ENCODE data around the gene CFAP68. TPM values are rescaled to one million over a fixed set of nuclear protein-coding genes. Genes with fewer than 3 reads are reported as not detected.

CFAP68 gene
- total and polyA plus RNA-seq, 10 of the 15 experiments (the other 5 are each of a cell fraction or from before 2014, with no cell fraction given), result 35.7 to 84.4 (median 64.1) TPM

DNA sequence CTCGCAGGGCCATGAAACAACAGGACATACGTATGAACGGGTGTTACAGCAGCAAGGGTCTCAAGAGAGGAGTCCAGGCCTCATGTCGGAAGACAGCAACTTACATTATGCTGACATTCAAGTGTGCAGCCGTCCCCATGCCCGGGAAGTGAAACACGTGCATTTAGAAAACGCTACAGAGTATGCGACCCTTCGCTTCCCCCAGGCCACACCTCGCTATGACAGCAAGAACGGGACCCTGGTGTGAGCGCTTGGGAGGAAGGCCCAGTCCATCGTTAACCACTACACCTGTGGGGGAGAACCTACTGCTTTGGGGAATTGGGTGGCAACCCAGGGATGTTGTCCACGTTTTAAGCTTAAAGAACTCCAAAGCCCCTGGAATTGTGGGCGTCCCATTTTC is 46.6 kb downstream of the CFAP68 start:
- CTCF ChIA-PET, result interaction anchor here (1.0 to 1.8 kb wide), 7 partner anchors 14 to 161 kb away, joined by 3 to 8 read pairs (median 5); partner anchors contain the start of genes ALG9, CRYAB, SDHD and TIMM8B
- no TSS peak for BruUV-seq (replicated peaks)
- Histone ChIP-seq H3K36me3 (ENCODE audit: control insufficient read depth in 2 of 2, insufficient read depth in 2 of 2, low read length in 1 of 2) (no peaks in the 10 kb centered on the region), H3K4me2 (ENCODE audit: control insufficient read depth, insufficient read depth) (peak overlapping the region; percentile 95), H3K79me2 (ENCODE audit: control insufficient read depth, insufficient read depth, low read length) (no peaks in the 10 kb centered on the region), H3K9me3 (replicated peaks; ENCODE audit: control insufficient read depth, insufficient read depth, low read length) (no peaks in the 10 kb centered on the region), H3K27me3 (replicated peaks in 1 of 2; ENCODE audit: control insufficient read depth in 2 of 2, insufficient read depth in 2 of 2, low read length in 1 of 2) (no peaks in the 10 kb centered on the region; a peak in 1 of 4 replicates), H3K27ac (ENCODE audit: control insufficient read depth, insufficient read depth) (no peak overlapping the region), H2AFZ (ENCODE audit: control insufficient read depth, low read depth, low read length) (peak overlapping the region; percentile 91), H4K20me1 (ENCODE audit: control insufficient read depth, insufficient read depth) (no peaks in the 10 kb centered on the region), H3K4me3 (no peak overlapping the region), H3K4me1 (ENCODE audit: control insufficient read depth, insufficient read depth, low read length) (peaks cover 10% of the 10 kb centered on the region), H3K9ac (ENCODE audit: control insufficient read depth, insufficient read depth, low read length) (no peak overlapping the region)
- POLR2A ChIA-PET, result interaction anchor here (0.8 to 1.6 kb wide), 6 partner anchors 10 to 166 kb away, joined by 3 to 6 read pairs (median 4); partner anchors contain the start of genes SDHD and TIMM8B
- FAIRE-seq (no peak), DNase-seq (ENCODE audit: low read depth, low spot score) (no peak), ATAC-seq (no peak)
- TF ChIP-seq CREM (IDR thresholded peaks at IDR 0.05; ENCODE audit: low read depth), result no peak
- TF ChIP-seq HDAC2 (IDR thresholded peaks at IDR 0.05), result no peak
- TF ChIP-seq, protein P1, sequence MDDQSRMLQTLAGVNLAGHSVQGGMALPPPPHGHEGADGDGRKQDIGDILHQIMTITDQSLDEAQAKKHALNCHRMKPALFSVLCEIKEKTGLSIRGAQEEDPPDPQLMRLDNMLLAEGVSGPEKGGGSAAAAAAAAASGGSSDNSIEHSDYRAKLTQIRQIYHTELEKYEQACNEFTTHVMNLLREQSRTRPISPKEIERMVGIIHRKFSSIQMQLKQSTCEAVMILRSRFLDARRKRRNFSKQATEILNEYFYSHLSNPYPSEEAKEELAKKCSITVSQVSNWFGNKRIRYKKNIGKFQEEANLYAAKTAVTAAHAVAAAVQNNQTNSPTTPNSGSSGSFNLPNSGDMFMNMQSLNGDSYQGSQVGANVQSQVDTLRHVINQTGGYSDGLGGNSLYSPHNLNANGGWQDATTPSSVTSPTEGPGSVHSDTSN (IDR thresholded peaks at IDR 0.05; ENCODE audit: insufficient replicate concordance, low read depth, low read length), result no peak
- TF ChIP-seq NRF1 (conservative IDR thresholded peaks at IDR 0.05; ENCODE audit: low read depth, low read length), result no peak
- TF ChIP-seq SUZ12 (IDR thresholded peaks at IDR 0.05; ENCODE audit: unreplicated experiment), result no peak
- TF ChIP-seq BRCA1 (IDR thresholded peaks at IDR 0.05; ENCODE audit: low read depth, low read length), result no peak
- TF ChIP-seq RFX5 (IDR thresholded peaks at IDR 0.05; ENCODE audit: low read depth, low read length), result no peak
- no peak for TF ChIP-seq YY1 (IDR thresholded peaks at IDR 0.05; ENCODE audit: low read depth, low read length)
- TF ChIP-seq SRF (IDR thresholded peaks at IDR 0.05; ENCODE audit: low read depth in 2 of 2, low read length in 2 of 2), result no peak
- TF ChIP-seq MTA3 (IDR thresholded peaks at IDR 0.05; ENCODE audit: borderline replicate concordance, low read length), result no peak
- TF ChIP-seq SUPT20H (IDR thresholded peaks at IDR 0.05; ENCODE audit: borderline replicate concordance, control insufficient read depth, low read depth, low read length), result no peak
- no peak for TF ChIP-seq NR2C2 (IDR thresholded peaks at IDR 0.05; ENCODE audit: borderline replicate concordance, control insufficient read depth, insufficient read length, low read depth)
- no peak for TF ChIP-seq POLR2A (IDR thresholded peaks at IDR 0.05; ENCODE audit: low read depth, low read length)
- no peak for TF ChIP-seq TAF1 (IDR thresholded peaks at IDR 0.05; ENCODE audit: borderline replicate concordance, low read depth, low read length)
- no peak for TF ChIP-seq TBL1XR1 (IDR thresholded peaks at IDR 0.05; ENCODE audit: low read depth, low read length)
- no peak for TF ChIP-seq MTA2 (IDR thresholded peaks at IDR 0.05; ENCODE audit: low read depth)
- TF ChIP-seq, protein P2, sequence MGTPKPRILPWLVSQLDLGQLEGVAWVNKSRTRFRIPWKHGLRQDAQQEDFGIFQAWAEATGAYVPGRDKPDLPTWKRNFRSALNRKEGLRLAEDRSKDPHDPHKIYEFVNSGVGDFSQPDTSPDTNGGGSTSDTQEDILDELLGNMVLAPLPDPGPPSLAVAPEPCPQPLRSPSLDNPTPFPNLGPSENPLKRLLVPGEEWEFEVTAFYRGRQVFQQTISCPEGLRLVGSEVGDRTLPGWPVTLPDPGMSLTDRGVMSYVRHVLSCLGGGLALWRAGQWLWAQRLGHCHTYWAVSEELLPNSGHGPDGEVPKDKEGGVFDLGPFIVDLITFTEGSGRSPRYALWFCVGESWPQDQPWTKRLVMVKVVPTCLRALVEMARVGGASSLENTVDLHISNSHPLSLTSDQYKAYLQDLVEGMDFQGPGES (IDR thresholded peaks at IDR 0.05), result no peak
- RAD21 ChIA-PET (ENCODE audit: unreplicated experiment), result interaction anchor here (0.9 to 1.6 kb wide), 3 partner anchors 10 to 71 kb away, joined by 3 to 9 read pairs (median 9); no protein-coding TSS in a partner anchor
- SMC1A ChIA-PET (ENCODE audit: uncharacterized antibody, unreplicated experiment), result interaction anchor here (0.7 to 2.9 kb wide), 6 partner anchors 9 to 163 kb away, joined by 3 to 9 read pairs (median 4); partner anchors contain the start of gene ALG9
- 94% methylated on average over 16 of the region's 16 CpGs for WGBS (ENCODE audit: insufficient coverage, insufficient replicate concordance, low lambda C conversion rate, missing lambda C conversion rate)
- in situ Hi-C loops (cut with MboI), result no loop called here
- intact Hi-C loops (cut with micrococcal nuclease; ENCODE audit: unreplicated experiment), result loop anchor here (2.0 kb wide), 2 partner anchors 47 to 161 kb away; partner anchors contain the start of genes CFAP68, FDXACB1, SDHD and TIMM8B
